ENCODE data around the gene ADAMTS4.

DNA sequence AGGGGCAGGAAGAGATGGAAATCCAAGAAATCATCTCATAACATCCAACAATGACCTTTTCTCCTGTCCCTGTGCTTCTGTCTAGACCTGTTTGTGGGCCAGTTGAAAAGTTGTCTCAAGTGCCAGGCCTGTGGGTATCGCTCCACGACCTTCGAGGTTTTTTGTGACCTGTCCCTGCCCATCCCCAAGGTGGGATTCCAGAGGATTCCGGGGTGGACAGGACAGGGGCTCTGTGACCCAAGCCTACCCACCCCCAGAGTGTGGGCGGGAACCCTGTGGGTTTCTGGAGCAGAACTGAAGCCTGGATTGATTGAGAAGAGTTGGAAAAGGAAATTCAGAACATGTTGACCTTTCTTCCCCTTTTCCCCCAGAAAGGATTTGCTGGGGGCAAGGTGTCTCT, 35.1 kb downstream of the ADAMTS4 start:
- TF ChIP-seq, protein P1, sequence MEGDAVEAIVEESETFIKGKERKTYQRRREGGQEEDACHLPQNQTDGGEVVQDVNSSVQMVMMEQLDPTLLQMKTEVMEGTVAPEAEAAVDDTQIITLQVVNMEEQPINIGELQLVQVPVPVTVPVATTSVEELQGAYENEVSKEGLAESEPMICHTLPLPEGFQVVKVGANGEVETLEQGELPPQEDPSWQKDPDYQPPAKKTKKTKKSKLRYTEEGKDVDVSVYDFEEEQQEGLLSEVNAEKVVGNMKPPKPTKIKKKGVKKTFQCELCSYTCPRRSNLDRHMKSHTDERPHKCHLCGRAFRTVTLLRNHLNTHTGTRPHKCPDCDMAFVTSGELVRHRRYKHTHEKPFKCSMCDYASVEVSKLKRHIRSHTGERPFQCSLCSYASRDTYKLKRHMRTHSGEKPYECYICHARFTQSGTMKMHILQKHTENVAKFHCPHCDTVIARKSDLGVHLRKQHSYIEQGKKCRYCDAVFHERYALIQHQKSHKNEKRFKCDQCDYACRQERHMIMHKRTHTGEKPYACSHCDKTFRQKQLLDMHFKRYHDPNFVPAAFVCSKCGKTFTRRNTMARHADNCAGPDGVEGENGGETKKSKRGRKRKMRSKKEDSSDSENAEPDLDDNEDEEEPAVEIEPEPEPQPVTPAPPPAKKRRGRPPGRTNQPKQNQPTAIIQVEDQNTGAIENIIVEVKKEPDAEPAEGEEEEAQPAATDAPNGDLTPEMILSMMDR (IDR thresholded peaks at IDR 0.05; ENCODE audit: borderline replicate concordance, extremely low read depth, low read length, poor library complexity, severe bottlenecking): no peak
- TF ChIP-seq EZH2 (IDR thresholded peaks at IDR 0.05; ENCODE audit: borderline replicate concordance, low read depth, low read length, severe bottlenecking): no peak
